ENCODE results near the gene FEM1A.

GRCh38 chr19:4763021-4763420 lies 28.5 kb upstream of the FEM1A start:
- no peak for TF ChIP-seq GABPA (IDR thresholded peaks at IDR 0.05; ENCODE audit: low read depth)
- TF ChIP-seq PBX3 (IDR thresholded peaks at IDR 0.05) = no peak
- TF ChIP-seq CTCF (IDR thresholded peaks at IDR 0.05) = no peak
- no peak for TF ChIP-seq RAD21 (IDR thresholded peaks at IDR 0.05; ENCODE audit: low read length)
- no peak for TF ChIP-seq EZH2phosphoT487 (IDR thresholded peaks at IDR 0.05; ENCODE audit: borderline replicate concordance, low read depth)
- TF ChIP-seq RCOR1 (IDR thresholded peaks at IDR 0.05; ENCODE audit: low read length) = no peak
- TF ChIP-seq MAX (IDR thresholded peaks at IDR 0.05; ENCODE audit: low read depth) = no peak
- no peak for TF ChIP-seq FOXM1 (IDR thresholded peaks at IDR 0.05; ENCODE audit: low read depth)
- no peak for TF ChIP-seq TAF1 (IDR thresholded peaks at IDR 0.05; ENCODE audit: borderline replicate concordance, low read depth, low read length)
- no peak for TF ChIP-seq ZBTB33 (IDR thresholded peaks at IDR 0.05; ENCODE audit: borderline replicate concordance, low read depth)

All from SK-N-SH (cell line).